D341Med (cell line): ENCODE data around the gene NAB1.

Experiments
- DNase-seq: peaks from one replicate; pipeline ENCODE4 v3.0.0; 2012; ENCODE audit warnings: low spot score

The NAB1 gene

GRCh38 chr2:190714958-190715357 is 66.1 kb downstream of the NAB1 start:
- DNase-seq: no peak

GRCh38 chr2:190716176-190716807 is 67.4 kb downstream of the NAB1 start:
- no peak for DNase-seq

DNA sequence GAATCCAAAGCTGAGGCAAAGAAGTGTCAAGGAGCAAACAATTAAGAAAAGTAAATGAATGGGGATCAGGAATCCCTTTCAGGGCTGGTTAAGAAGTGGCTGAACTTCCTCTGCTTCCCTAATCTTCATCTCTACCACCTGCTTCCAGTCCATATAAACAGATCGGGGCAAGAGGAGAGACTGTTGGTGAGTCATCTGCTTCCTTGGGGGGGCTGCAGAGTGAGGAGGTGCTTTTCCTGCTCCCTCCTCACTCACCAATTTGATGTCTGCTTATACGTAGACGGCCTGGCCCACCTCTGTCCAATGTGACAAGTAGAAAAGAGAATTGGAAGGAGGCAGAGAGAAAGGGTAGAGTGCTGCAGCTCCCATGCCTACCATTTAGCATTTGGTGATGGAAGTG is 68.4 kb downstream of the NAB1 start:
- DNase-seq: no peak

GRCh38 chr2:190717764-190718651 is 69.1 kb downstream of the NAB1 start:
- DNase-seq: no peak

GRCh38 chr2:190718652-190719526 is 70.0 kb downstream of the NAB1 start:
- DNase-seq: no peak

DNA sequence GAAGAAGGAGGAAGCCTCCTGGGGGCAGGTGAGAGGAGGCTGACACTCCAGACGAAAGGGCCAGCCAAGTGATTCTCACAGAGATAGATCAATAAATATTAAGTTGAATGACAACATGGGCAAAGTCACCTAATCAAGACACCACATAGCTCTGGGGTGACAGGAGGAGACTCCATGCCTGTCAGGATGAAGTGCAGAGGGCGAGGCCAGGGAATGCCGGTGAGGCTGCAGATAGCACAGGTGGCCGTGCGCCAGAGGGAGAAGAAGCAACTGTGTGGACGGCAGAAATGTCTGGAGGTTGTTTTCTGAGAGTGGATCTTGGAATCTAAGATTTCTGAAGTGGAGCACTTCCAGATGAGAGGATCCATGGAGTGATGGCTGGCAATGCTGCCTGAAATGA is 71.4 kb downstream of the NAB1 start:
- DNase-seq: no peak

GRCh38 chr2:190720691-190721090 is 71.8 kb downstream of the NAB1 start:
- no peak for DNase-seq

- no peak for DNase-seq
Measured at GRCh38 chr2:190722061-190722759, 73.3 kb downstream of the NAB1 start.

DNA sequence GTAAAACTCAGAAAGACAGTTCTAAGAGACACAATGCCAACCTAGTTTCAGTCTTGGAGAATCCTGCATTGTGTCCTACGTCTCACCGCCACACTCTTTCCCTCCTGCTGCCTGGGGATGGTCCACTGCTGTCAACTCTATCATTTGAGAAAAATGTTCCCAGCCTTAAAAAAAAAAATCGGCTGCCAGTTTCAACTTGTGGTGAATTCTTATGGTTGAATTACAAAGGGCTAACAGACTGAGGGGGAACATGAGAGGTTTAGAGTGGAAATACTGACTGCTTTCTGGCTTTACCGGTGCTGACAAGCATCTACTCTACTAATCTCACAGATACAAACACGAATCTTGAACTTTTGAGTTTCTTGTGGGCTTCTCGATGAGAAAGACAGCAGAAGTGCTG is 74.0 kb downstream of the NAB1 start:
- no peak for DNase-seq

GRCh38 chr2:190723397-190724090 is 74.7 kb downstream of the NAB1 start:
- DNase-seq: no peak

DNA sequence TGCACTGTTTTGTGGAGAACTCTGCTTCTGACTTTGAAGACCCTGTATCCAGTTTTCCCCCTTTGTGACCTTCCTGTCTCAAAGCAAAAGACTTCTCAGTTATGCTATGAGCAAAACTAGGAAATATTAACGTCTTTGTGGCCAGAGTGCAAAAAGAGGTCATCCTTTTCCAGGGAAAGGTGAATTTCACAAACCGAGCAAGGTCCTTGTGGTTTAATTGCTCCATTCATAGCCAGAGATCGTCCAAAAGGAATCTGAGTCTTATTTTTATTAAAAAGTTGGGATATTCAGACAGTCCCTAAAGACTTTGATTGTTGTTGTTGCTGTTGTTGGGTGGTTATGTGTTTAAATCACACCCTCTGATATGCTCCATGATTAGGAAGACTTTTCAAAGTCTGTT is 77.4 kb downstream of the NAB1 start:
- no peak for DNase-seq

DNA sequence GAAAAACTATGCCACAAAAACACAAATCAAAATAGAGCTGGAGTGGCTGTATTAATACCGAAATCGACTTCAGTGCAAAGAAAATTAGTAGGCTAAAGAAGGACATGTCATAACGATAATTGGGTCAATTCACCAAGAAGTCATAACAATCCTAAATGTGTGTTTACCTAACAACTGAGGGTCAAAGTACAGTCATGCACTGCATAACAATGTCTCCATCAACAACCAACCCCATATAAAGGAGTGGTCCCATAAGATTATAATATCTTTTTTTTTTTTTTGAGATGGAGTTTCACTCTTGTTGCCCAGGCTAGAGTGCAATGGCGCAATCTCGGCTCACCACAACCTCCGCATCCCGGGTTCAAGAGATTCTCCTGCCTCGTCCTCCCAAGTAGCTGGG is 87.5 kb downstream of the NAB1 start:
- DNase-seq: no peak

- no peak for DNase-seq
Measured at GRCh38 chr2:190740449-190740848, 91.6 kb downstream of the NAB1 start.
